Measurements from ENCODE around the gene IRS1. TPM values are rescaled to one million over a fixed set of nuclear protein-coding genes. Genes with fewer than 3 reads are reported as not detected.

The IRS1 gene, protein sequence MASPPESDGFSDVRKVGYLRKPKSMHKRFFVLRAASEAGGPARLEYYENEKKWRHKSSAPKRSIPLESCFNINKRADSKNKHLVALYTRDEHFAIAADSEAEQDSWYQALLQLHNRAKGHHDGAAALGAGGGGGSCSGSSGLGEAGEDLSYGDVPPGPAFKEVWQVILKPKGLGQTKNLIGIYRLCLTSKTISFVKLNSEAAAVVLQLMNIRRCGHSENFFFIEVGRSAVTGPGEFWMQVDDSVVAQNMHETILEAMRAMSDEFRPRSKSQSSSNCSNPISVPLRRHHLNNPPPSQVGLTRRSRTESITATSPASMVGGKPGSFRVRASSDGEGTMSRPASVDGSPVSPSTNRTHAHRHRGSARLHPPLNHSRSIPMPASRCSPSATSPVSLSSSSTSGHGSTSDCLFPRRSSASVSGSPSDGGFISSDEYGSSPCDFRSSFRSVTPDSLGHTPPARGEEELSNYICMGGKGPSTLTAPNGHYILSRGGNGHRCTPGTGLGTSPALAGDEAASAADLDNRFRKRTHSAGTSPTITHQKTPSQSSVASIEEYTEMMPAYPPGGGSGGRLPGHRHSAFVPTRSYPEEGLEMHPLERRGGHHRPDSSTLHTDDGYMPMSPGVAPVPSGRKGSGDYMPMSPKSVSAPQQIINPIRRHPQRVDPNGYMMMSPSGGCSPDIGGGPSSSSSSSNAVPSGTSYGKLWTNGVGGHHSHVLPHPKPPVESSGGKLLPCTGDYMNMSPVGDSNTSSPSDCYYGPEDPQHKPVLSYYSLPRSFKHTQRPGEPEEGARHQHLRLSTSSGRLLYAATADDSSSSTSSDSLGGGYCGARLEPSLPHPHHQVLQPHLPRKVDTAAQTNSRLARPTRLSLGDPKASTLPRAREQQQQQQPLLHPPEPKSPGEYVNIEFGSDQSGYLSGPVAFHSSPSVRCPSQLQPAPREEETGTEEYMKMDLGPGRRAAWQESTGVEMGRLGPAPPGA (N-terminal part only)
- total RNA-seq = 27.2 and 43.3 TPM in 2 replicates

DNA sequence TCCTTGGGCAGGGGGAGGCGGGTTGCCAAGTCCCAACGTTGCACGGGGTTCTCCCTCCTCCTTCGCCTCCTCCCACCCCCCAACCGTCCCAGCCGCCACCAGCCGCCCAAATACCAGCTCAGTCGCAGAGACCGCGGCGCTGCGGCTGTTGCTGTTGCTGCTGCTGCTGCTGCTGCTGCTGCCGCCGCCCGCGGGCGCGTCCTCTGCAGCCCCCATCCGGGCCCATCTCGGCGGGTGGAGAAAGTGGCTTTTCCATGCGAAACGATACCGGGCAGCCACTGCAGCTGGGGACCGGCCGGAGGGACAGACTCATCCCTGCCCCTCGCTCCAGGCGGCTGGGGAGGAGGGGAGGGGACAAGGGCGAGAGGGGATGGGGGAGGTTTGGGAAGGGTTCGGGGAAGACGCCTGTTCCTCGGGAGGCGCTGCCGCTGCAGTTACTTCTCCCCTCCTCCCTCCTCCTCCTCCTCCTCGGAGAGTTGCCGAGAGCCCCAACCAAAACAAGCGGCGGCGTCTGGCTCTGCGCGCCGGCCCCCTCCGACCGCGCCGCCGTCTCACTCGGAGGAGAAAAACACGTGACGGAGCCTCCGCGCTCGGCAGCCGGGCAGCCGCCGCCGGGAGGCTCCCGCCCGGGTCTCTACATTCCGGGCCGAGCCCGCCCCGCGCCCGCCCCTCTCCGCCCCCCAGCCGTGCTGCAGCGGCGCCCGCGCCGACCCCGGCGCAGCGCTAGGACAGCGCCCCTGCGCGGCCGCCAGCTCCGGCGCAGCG, at the start of gene IRS1:
Gene IRS1 (minus strand): TSS at position 610 of the 765 bp plus-strand sequence. CDS start 1,082 bp downstream, outside the sequence.

DNA sequence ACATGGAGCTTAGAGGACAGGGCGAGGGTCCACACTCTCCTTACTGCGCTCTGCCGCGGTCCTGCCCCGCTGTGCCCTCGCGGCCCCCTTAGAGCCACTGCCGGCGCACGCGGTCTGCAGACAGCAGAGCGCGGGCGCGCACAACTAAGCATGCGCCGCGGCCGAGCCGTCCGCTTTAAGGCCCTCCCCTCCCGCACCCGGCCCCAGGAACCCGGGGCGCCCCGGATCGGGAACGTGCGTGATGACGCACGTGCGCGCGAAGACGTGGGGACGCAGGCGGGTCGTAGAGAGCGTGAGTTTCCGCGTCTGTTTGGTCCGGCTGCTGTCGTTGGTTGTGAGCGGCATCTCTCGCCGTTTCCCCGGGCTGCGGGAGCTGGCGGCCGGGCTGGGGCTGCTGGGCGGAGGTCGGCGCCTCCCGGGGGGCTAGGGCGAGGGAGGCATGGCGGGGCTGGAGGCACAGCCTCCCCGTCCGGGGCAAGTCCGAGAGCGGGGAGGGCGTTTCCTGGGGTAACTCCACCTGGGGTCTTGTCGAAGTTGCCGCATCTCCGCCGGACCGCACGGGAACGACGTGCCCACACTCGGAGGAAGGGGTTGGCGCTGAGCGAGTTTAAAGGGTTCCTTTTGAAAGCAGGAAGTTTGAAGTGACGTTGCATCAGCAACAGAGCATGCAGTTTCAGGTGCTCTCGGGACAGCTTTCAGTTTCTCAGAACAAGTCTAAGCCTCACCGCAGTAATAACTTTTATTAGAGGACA, 36.4 kb upstream of the IRS1 start, which contains the start of gene RHBDD1:
Gene RHBDD1 (plus strand): TSS at position 259 of the 752 bp plus-strand sequence. CDS start 28,640 bp downstream, outside the sequence.

Other genes starting within 250 kb of the IRS1 start
- gene RHBDD1, start 36.2 kb upstream of the IRS1 start, total RNA-seq = 6.7 and 11.8 TPM in 2 replicates

Measured in airway epithelial cell (primary cell).